Gastroesophageal sphincter (tissue), 4 donors: ENCODE data around the gene GCK. TPM values are rescaled to one million over a fixed set of nuclear protein-coding genes. Genes with fewer than 3 reads are reported as not detected.

ENCODE experiments used
- ATAC-seq: fragments of 150-250 bp; one replicate; pipeline ENCODE4 v1.9.1; 2016; ENCODE audit warnings: mild to moderate bottlenecking, moderate library complexity
- H3K27ac ChIP-seq, 4 donors: fragments of 200-600 bp; sonication (generic) in 3 of 4; 1 replicate in 3 of 4; 2 replicates in 1 of 4; pipeline ENCODE4 v1.5.1; 2016 to 2019
- H3K27me3 ChIP-seq: fragments of 200-600 bp; sonication (generic); one replicate; pipeline ENCODE4 v1.5.1; 2019
- H3K36me3 ChIP-seq, 2 donors: fragments of 200-600 bp; sonication (generic); one replicate each; pipeline ENCODE4 v1.5.1; 2019; ENCODE audit warnings: control low read depth in 1 of 2
- H3K4me1 ChIP-seq, 3 donors: fragments of 200-600 bp; sonication (generic); 1 replicate in 2 of 3; 2 replicates in 1 of 3; pipeline ENCODE4 v1.5.1; 2016 to 2019; ENCODE audit warnings: control low read depth in 2 of 3
- H3K4me3 ChIP-seq, 2 donors: fragments of 200-600 bp; sonication (generic); one replicate each; pipeline ENCODE4 v1.5.1; 2019; ENCODE audit warnings: mild to moderate bottlenecking in 1 of 2, moderate library complexity in 1 of 2
- H3K9me3 ChIP-seq, 3 donors: fragments of 200-600 bp; sonication (generic); one replicate each; pipeline ENCODE4 v1.5.1; 2017 to 2019; ENCODE audit warnings: control low read depth in 2 of 3
- EP300 ChIP-seq: sonication (generic); formaldehyde crosslinking; IDR thresholded peaks from one replicate; pipeline ENCODE4 v1.6.1; 2017; ENCODE audit warnings: antibody characterized with exemption, mild to moderate bottlenecking
- POLR2A ChIP-seq, 2 donors: fragments of 450-650 bp; IDR thresholded peaks; one replicate each; pipeline ENCODE4 v1.6.1; 2017; ENCODE audit warnings: antibody characterized with exemption in 2 of 2, mild to moderate bottlenecking in 2 of 2, moderate library complexity in 1 of 2
- POLR2AphosphoS5 ChIP-seq: sonication (generic); formaldehyde crosslinking; IDR thresholded peaks from one replicate; pipeline ENCODE4 v1.6.1; 2017; ENCODE audit warnings: antibody characterized with exemption
- WGBS, 2 donors: methylation state at CpG; one replicate each; pipeline ENCODE4 v1.1.5; 2018; ENCODE audit warnings: low coverage in 1 of 2; 5-methylcytosine and 5-hydroxymethylcytosine counted together
- total RNA-seq, 4 donors: library from RNA; depleted of rRNA; stranded (reverse); fragments of >200 nt; gene quantifications; one replicate each; pipeline ENCODE4 v1.1.0, GENCODE V29; 2016
- TF ChIP-seq, protein P1 (sequence below), 4 experiments: fragments of 200-600 bp in 2 of 4; fragments of 450-650 bp in 2 of 4; sonication (generic) in 1 of 4; IDR thresholded peaks; one replicate each; pipeline ENCODE4 v1.5.1; 2017 to 2019; ENCODE audit warnings: antibody characterized with exemption in 4 of 4, mild to moderate bottlenecking in 2 of 4, moderate library complexity in 2 of 4

Gene GCK
- total RNA-seq, 4 donors from 2014 or later, result 0.31 to 4.2 (median 0.54) TPM; not detected in 1

DNA sequence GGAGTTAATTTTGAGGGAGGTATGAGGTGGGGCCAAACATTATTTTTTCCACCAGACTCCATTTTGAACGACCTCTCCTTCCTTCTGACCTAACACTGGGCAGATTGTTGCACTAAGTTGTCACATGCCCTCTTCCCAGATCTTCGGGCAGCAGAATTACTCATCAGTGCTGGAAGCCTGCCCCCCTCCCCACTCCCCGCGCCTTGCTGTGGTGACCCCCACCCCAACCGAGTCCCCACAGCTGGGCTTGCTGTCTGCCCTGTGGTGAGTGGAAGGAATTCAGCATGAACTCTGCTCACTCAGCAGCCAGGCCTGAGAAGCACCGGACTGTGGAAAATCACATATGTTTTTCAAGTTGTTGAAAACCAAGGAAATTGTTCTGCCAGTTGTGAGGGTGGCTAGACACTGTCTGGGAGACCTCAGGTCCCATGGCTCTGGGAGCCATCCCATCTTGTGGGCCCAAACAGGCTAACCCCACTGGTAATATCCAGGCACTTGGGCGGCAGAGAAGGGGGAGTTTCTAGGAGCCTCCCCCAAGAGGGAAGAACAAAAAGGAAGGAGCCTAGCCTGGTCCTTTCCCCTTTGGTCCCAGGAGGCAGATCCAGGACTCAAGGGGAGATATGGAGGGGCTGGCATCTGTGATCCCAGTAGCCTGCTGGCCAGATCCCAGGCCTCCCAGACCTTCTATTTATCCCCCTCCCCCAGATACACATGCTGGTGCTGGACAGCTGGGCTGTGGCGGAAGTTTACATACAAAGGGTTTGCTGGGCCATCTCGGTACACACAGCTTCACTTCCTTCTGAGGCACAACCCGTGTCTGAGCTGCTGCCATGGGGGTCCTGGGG lies 88.6 kb downstream of the GCK start:
- no peaks in the 10 kb centered on the region for H3K36me3 ChIP-seq
- no peaks in the 10 kb centered on the region for H3K9me3 ChIP-seq
- no peak overlapping the region for H3K4me3 ChIP-seq
- H3K27ac ChIP-seq, result peak overlapping the region; percentile 16 to 93 (median 92)
- 8 to 23% methylated on average over 3 to 4 of the region's 10 CpGs for WGBS, 2 donors
- TF ChIP-seq POLR2AphosphoS5, result peak; percentile 66
- no peak for TF ChIP-seq POLR2A (IDR thresholded peaks at IDR 0.05)
- no peak for TF ChIP-seq EP300
- TF ChIP-seq, protein P1, sequence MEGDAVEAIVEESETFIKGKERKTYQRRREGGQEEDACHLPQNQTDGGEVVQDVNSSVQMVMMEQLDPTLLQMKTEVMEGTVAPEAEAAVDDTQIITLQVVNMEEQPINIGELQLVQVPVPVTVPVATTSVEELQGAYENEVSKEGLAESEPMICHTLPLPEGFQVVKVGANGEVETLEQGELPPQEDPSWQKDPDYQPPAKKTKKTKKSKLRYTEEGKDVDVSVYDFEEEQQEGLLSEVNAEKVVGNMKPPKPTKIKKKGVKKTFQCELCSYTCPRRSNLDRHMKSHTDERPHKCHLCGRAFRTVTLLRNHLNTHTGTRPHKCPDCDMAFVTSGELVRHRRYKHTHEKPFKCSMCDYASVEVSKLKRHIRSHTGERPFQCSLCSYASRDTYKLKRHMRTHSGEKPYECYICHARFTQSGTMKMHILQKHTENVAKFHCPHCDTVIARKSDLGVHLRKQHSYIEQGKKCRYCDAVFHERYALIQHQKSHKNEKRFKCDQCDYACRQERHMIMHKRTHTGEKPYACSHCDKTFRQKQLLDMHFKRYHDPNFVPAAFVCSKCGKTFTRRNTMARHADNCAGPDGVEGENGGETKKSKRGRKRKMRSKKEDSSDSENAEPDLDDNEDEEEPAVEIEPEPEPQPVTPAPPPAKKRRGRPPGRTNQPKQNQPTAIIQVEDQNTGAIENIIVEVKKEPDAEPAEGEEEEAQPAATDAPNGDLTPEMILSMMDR (IDR thresholded peaks at IDR 0.05), result no peak
- H3K27me3 ChIP-seq, result no peaks in the 10 kb centered on the region
- peaks cover 0 to 66% (median 9%) of the 10 kb centered on the region in 3 donors for H3K4me1 ChIP-seq
- ATAC-seq, result no peak

DNA sequence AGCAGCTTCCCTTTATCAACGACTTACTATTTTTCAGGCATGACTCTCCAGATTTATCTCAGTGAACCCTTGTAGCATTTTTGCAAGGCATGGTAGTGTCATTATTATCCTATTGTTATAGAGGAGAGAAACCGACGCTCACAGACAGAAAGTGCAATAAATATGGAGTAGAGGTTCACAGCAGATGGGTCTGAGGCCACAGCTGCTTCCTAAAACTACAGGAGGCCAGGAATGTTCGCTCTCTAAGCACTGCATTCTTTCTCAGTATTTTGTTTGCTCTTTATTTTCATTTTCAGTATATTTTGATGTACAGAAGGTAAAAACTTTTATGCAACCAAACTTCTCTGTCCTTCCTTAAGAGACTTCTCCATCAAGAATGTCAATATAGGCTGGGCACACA lies 89.6 kb downstream of the GCK start:
- peak overlapping the region in 2 of 4 donors; percentile 91 to 93 for H3K27ac ChIP-seq
- no peaks in the 10 kb centered on the region for H3K9me3 ChIP-seq
- H3K4me1 ChIP-seq, result peaks cover 0 to 66% (median 9%) of the 10 kb centered on the region in 3 donors
- no peaks in the 10 kb centered on the region for H3K36me3 ChIP-seq
- TF ChIP-seq, protein P1 (IDR thresholded peaks at IDR 0.05), result no peak
- TF ChIP-seq POLR2AphosphoS5 (no peak), POLR2A (IDR thresholded peaks at IDR 0.05) (no peak), EP300 (no peak)
- H3K4me3 ChIP-seq, result no peak overlapping the region
- no peak for ATAC-seq
- H3K27me3 ChIP-seq, result no peaks in the 10 kb centered on the region
- WGBS, 2 donors, result 50 to 79% methylated on average over 4 of the region's 4 CpGs

GRCh38 chr7:44098092-44099068 lies 90.9 kb downstream of the GCK start:
- Histone ChIP-seq H3K36me3 (no peaks in the 10 kb centered on the region), H3K4me1 (peaks cover 0 to 65% (median 9%) of the 10 kb centered on the region in 3 donors), H3K9me3 (no peaks in the 10 kb centered on the region), H3K27me3 (no peaks in the 10 kb centered on the region), H3K27ac (no peak overlapping the region), H3K4me3 (no peak overlapping the region)
- WGBS, 2 donors, result 86 to 91% methylated on average over 6 of the region's 6 CpGs
- no peak for ATAC-seq
- TF ChIP-seq EP300 (no peak), POLR2AphosphoS5 (no peak), POLR2A (IDR thresholded peaks at IDR 0.05) (no peak)
- TF ChIP-seq, protein P1 (IDR thresholded peaks at IDR 0.05), result no peak

DNA sequence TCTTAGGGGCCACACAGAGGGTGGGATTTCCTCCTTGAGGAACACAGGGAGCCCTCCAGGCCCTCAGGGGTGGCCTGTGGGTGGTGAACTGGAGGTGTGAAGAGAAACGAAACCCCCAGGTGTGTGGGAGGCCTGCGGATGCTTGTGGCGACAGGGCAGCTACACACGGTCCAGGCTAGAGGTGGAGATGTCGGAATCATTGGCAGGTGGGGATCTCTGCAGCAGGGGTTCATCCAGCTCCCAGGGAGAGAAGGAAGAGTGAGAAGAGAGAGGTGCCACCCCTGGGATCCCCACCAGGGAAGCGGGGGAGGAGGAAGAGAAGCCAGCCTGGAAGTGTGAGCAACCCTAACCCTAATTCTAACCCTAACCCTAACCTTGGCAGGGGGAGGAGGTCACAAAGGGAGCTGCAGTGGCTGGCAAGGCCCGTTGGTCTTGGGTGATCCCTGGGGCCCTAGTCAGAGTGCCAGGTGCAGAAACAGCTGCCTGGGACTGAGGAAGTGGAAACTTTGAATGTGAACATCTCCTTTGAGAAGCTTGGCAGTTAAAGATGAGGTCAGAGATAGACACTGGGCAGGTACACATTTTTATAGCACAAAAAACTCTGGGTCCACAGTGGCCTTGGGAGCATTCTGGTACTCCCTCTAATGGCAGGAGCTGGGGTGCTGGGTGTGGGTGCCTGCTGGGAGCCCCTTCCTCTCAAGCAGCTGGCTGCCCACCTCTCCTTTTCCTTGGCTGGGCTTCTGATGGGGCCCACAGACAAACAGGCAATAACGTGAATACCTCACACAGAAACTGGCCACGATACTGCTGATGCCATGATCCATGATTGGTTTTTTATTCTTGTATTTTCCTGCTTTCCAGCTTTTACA lies 91.9 kb downstream of the GCK start:
- peak overlapping the region in 1 of 4 donors; percentile 24 for H3K27ac ChIP-seq
- no peaks in the 10 kb centered on the region for H3K9me3 ChIP-seq
- H3K4me3 ChIP-seq, result no peak overlapping the region
- WGBS, 2 donors, result 58 to 88% methylated on average over 3 to 8 of the region's 9 CpGs
- TF ChIP-seq, protein P1 (IDR thresholded peaks at IDR 0.05), result no peak
- TF ChIP-seq POLR2AphosphoS5 (no peak), EP300 (no peak), POLR2A (IDR thresholded peaks at IDR 0.05) (no peak)
- peaks cover 0 to 58% (median 9%) of the 10 kb centered on the region in 3 donors for H3K4me1 ChIP-seq
- no peak for ATAC-seq
- H3K27me3 ChIP-seq, result no peaks in the 10 kb centered on the region
- no peaks in the 10 kb centered on the region for H3K36me3 ChIP-seq
